HG03460 (cell line): ENCODE measurements around the gene MARK3.
A peak's percentile ranks its signal among the peaks of the same experiment; 100 is the strongest.
"Not testable (repeated sequence)": the region's sequence is repeated elsewhere in the genome, so short reads cannot be mapped to it uniquely, and the experiment has no call there.

Experiments
- ATAC-seq: cut with Tn5 transposase; IDR thresholded peaks from one replicate; pipeline ENCODE4 v1.9.1; 2021; ENCODE audit not compliant: unreplicated experiment

The MARK3 gene

DNA sequence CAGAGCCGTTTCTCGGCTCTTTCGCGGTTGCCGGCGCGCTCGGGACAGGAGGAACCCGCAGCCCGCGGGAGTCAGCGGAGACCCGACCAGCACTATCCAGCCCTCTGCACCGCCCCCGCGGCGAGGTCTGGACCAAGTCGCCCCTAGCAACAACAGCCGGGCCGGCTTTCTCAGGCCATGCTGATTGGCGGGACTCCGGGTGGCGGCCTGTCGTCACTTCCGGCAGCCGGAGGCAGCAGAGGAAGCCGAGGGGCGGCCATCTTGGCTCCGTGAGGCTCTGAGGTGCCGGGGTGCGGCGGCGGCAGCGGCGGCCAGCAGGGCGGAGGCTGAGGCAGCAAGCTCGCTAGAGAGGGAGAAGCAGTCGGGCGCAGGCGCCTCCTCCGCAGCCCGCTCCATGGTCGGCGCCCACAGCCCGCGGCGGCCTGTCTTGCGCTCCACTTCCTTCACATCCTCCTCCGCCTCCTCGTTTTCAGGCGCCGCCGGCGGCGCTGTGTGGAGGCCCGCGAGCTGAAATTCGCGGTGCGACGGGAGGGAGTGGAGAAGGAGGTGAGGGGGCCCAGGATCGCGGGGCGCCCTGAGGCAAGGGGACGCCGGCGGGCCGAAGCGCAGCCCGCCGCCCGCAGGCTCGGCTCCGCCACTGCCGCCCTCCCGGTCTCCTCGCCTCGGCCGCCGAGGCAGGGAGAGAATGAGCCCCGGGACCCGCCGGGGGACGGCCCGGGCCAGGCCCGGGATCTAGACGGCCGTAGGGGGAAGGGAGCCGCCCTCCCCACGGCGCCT is at the start of gene MARK3:
MARK3 (plus strand) TSS at position 264 of the 777 bp plus-strand sequence. CDS start 615 bp downstream, outside the sequence.
- peak; percentile 95 for ATAC-seq

DNA sequence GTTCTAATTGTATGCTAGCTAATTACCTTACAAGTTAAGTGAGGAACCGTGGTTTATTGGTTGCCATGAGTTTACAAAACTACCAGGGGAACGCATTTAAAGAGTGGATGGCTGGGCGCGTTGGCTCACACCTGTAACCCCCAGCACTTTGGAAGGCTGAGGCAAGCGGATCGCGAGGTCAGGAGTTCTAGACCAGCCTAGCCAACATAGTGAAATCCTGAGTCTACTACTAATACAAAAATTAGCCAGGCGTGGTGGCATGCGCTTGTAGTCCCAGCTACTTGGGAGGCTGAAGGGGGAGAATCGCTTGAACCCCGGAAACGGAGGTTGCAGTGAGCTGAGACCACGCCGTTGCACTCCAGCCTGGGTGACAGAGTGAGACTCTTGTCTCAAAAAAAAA is 49.0 kb upstream of the MARK3 start:
- no peak for ATAC-seq

DNA sequence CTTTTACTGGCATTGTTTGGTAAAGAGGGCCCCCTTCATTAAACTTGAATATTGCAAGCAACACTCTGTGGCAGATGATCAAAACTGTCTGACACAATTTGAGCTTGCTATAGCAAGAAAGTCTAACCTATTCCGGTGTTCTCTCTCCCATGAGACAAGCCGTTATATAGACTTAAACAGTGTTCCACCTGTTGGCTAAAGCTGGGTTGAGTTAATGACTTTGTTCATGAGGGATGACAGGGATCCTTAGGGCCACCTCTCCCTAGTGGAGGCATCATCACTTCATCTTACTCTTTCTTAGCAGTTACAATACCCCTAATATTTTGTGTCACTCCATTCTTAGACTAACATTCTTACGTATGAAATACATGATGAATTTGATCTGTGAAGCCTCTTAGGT is 47.4 kb upstream of the MARK3 start:
- ATAC-seq = no peak

DNA sequence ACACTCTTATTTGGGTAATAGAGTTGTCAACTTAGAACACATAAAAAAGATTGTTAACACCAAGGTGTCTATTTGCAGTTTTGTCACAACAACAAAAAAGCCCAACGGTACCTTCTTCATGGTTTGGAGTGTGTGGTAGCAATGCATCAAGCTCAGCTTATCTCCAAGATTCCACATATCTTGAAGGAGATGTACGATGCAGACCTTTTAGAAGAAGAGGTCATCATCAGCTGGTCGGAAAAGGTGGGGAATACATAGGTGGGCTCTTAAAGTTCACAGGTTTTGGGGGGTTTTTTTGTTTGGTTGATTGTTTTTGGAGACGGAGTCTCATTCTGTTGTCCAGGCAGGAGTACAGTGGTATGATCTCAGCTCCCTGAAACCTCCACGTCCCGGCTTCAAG is 45.7 kb upstream of the MARK3 start:
- no peak for ATAC-seq

DNA sequence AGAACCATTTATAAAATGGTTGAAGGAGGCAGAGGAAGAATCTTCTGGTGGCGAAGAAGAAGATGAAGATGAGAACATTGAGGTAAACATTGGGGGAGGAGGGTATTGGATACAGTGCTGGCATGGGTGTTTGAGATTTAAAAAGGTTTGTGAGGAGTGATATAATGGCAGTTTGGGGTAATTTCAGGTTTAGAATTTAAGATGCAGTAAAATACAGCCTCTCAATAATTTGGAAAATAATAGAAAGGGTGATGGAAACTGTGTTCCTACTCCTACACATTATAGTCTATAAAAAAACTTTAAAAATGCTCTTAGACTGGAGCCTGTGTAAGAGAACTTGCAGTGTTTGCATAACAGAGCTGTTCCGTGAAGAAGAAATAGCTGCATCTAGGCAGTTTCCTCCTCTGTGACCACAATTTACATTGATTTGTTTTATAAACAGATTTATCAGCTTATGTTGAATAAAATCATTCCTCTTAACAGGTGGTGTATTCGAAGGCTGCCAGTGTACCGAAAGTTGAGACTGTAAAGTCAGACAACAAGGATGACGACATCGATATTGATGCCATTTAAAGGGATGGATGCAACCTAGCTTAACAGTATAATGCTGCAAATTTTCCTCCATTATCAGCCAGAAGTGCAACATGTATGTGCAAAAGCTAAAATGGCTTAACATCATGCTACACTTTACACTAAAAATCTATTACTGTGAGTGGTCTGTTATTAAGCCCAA is 44.6 kb upstream of the MARK3 start:
- no peak for ATAC-seq

DNA sequence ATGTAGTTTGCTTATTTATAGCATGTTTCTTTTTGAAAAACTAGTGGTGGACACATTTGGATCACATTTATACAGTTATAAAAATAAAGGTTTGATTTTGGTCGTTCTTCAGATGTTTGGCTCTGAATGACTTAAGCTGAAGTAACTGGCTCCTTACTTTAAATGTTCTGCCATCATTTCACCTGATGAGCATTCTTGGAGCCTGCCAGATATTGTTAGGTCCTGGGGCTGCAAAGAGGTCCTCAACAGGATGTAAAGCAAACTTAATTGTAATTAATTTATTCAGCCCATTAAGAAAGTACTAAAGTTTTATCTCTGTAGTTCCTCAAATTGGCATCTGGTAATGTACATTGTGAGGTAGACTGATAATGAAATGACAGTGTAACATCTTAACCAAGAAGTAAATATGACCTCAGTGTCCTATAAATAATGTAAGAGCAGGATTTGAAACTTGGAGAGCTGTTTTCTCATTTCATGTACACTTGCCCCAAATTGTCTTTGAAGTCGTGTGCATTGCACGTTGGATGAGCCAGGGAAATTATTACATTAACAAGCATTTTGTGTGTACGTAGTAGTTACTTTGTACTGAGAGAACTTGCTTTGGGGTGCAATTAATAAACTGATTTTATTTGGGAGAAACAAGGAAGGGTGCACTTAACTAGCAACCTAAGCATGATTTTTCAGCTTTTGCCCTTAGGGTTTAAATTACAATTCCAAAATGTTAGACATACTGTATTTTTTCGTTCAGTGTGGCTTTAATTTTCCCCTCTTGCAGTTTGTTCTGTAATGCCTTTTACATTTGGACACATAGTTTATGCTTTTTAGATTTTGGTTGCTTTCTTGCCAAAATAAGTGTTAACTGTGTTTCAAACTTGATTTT is 43.7 kb upstream of the MARK3 start:
- ATAC-seq = no peak

DNA sequence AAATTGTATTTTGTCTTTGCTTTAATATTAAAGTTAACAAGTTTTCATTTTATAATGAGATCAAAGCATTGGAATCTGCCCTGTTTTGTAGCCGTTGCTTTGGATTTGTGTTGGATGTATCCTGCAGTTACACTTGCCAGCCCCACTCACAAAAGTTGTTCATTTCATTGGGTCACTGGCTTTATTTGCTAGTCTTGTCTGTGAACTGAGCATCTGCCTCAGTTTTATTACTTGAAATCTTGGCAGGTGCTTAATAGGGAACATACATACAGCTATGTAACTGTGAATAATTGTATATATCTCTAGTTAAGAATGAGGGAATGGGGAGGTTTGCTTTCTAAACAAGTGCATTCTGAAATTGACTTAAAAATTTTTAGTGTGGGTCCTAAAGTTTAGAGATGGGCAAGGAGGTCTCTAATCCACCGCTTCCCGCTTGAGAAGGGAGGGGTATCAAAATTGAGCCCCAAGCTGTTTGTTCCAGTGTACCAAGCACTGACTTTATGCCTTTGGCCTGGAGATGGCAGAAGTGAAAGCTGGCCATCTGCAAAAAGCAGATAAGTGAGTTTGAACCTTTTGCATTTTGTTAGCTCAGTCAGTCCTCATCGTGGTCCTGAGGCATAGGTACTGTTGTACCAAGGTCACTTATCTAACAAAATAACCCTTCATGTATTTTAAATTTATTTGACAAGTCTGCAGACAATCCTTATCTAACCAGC is 41.9 kb upstream of the MARK3 start:
- ATAC-seq = no peak

DNA sequence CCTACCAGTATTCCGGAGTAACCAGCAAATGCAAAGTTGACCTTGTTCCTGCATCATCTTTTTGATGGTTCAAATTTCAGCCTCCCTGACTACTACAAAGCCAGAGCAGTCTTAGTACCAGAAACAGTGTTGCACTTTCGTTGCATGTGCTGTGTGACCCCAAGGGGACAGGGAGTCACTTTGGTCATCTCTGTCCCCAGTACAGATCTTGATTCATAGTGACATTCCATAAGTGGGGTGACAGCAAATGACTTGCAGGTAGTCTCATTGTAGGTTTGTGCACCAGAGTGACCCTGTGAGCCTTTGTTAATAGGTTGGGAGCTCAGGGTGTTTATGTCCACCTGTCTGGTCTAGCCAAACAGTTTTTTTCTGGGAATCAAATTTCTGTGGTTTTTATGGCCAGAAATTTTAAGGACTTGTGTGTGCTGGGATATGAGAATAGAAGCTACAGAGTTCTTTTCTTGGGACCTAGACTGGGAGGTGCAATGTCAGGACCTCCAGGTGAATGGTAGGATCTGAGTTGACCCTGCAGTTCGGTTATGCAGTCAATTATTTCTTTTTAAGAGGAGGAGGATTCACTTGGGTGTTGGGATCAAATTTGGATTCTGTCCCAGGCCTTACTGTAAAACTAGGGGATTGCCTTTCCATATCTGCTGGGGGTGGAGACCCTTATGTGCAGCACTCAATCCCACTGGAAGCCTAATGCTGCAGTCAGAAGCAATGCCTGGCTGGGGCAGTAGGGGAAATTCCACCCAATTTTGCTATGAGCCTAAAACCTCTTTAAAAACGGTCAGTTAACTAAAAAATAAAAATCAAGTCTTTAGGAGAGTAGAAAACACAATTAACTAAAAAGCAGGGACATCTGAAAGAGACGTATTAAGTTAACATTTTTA is 41.1 kb upstream of the MARK3 start:
- no peak for ATAC-seq

DNA sequence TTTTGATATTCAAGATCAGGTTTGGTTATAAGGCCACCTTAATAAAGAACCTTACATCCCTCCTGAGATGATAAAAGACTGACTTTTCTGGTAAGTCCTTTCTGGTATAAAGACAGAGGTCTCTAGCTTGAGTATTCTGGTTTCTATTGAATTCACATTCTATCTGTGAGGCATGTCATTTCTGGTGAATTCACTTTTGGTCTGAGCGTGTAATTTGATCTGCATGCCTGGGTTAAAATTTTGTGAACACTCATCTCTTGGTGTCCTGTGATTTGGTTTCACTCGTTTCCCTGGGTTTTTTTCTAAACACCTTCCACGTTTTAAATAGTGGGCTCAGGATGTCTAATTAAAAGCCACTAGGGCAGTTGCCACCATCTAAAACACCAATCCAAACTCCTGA is 38.9 kb upstream of the MARK3 start:
- no peak for ATAC-seq

DNA sequence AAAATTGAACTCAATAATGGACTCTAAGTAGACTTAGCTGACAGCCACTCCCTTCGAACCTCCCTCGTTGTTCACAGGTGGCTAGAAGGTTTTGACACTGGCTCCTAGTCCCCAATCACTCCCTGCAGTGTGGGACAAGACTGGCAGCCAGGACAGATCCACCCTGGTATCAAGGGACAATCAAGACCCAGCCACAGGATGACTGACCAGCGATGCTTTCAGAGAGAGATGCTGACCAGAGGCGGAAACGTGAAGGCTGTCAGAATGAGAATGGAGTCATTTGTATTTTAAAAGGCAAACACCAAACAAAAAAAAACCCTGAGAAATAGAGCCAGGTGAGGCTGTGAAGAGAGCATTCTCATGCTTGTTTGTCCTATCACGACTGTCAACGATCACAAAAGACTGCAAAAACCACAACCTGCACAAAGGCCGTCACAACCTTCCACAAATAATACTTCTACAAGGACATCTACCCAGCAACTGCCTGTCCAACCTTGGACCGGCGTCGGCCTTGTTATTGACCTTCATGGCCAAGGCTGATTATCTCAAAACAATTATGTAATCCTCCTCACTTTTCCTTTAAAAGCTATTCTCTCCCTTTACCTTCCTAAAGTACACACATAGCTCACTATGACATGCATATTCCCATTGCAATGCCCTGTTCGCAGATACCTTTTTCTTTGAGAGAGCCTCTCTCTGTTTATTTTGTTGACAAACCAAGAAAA is 38.0 kb upstream of the MARK3 start:
- no peak for ATAC-seq

DNA sequence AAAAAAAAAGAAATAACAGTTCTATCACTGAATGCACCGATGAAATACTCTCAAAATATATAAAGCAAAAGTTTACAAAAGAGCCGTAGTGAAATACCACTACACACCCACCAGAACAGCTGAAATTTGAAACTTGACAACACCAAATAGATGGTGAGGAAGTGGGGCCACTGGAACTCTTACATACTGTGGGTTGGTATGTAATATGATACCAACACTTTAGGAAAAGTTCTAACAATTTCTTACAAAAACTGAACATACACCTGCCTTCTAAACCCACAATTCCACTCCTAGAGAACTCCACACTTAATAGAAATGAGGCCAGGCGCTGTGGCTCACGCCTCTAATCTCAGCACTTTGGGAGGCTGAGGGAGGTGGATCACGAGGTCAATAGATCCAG is 37.1 kb upstream of the MARK3 start:
- ATAC-seq = no peak

DNA sequence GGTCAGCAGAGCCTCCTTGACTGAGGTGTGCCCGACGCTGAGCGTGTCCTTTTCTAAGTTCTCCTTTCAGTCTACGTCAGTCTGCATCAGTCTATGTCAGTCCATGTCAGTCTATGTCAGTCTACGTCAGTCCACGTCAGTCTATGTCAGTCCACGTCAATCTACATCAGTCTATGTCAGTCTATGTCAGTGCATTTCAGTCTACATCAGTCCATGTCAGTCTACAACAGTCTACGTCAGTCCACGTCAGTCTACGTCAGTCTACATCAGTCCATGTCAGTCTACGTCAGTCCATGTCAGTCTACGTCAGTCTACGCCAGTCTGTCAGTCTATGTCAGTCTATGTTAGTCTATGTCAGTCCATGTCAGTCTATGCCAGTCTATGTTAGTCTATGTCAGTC is 35.2 kb upstream of the MARK3 start:
- ATAC-seq = no peak

DNA sequence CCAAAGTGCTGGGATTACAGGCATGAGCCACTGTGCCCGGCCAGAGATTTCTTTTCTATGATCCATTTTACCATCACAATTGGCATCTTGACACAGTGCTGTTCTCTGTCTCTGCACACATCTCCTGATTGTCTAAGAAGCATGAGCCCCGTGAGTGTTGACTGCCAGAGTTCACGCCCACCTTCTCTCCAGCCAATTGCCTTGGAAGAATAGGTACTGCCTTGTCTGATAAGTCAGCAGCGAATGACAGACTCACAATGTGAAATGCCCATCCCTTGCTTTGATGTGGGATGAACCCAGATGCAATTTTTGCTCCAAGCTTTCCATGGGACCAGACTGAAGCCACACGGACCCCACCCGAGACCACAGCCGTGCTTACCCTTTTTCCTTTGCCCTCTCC is 31.9 kb upstream of the MARK3 start:
- ATAC-seq = no peak

DNA sequence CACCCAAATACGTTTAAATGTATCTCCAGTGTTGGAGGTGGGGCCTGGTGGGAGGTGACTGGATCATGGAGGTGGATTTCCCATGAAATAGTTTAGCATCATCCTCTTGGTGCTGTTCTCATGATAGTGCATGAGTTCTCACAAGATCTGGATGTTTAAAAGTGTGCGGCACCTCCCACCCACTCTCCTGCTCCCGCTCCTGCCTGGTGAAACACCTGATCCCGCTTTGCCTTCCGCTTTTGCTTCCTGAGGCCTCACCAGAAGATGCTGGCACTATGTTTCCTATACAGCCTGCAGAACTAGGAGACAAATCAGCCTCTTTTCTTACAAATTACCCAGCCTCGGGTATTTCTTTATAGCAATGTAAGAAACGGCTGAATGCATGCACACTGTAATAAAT is 31.1 kb upstream of the MARK3 start:
- no peak for ATAC-seq

DNA sequence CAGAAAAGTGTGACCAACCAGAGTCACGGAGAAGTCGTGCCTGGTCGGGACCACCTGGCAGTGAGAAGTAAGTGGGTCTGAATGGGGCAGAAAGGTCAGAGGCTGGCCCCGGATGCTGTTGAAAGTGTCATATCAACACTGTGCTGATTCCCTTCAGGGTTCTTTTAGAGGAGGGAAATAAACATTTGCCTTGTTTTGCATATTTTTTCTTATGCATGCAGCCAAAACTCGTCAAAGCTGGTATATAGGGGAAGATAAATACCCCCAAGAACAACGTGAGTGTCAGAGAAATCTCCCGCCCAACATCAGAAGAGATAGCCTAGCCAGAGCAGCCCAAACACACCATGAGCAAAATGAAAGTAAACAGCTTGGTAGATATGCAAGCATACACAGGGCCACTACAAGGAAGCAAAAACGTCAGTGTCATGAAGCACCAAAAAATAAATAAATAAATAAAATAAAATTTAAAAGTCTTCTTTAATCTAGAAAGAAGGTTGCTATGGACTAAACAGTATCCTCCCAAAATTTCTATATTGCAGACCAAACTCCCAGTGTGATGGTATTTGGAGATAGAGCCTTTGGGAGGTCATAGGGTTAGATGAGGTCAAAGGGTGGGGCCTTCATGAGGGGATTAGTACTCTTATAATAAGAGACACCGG is 29.1 kb upstream of the MARK3 start:
- ATAC-seq = no peak

DNA sequence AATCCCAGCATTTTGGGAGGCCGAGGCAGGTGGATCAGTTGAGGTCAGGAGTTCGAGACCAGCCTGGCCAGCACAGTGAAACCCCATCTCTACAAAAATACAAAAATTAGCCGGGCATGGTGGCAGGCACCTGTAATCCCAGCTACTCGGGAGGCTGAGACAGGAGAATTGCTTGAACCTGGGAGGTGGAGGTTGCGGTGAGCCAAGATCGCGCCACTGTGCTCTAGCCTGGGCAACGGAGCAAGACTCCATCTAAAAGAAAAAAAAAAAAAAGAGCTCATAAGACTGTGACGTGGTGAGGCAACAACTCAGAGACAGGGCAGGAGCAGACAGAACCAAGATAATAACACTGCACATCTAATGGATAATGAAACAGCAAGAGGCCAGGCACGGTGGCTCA is 27.7 kb upstream of the MARK3 start:
- not testable (repeated sequence) for ATAC-seq

DNA sequence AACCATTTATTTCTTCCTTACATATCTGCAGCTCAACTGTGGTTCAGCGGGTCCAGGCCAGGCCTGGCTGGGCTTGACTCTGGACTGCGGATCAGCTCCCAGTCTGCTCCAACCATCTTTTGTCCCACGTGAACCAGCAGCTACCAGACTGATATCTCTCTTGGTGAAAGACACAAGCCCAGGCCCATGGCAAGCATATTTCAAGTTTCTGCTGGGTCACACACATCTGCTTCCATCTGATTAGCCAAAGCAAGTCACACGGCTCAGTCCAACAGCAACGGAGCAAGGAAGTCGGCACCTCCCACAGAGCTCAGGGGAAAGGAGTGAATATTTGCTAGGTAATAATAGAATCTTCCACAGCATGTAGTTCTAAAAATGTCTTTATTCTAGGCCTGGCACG is 24.7 kb upstream of the MARK3 start:
- ATAC-seq = no peak

DNA sequence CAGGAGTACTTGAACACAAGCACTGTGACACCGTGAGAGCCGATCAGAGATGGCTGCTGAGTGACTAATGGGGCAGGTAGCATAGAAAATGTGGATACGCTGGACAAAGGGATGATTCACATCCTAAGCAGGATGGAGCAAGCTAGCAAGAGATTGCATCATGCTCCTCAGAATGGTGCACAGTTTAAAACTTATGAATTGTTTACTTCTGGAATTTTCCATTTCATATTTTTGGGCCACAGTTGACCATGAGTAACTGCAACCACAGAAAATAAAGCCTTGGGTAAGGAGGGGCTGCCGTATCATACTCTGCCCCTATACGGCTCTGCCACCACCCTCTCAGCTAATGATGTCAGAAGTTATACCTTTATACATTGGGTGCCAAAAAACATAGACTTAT is 23.3 kb upstream of the MARK3 start:
- ATAC-seq = no peak

DNA sequence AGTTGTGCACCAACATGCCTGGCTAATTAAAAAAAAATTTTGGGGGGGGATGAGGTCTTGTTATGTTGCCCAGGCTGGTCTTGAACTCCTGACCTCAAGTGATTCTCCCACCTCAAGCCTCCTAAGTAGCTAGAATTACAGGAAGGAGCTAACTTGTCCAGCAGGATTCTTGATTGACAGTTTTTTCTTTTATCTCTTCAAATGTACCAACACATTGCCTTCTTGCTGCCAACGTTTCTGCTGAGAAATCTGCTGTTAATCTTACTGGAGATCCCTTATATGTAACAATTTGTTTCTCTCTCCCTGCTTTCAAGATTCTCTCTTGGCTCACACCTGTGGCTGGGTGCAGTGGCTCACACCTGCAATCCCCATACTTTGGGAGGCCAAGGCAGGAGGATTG is 22.4 kb upstream of the MARK3 start:
- no peak for ATAC-seq
